HG03378 (cell line): ENCODE data around the gene GCNT3.
A peak's percentile ranks its signal among the peaks of the same experiment; 100 is the strongest.
"Not testable (repeated sequence)": the region's sequence is repeated elsewhere in the genome, so short reads cannot be mapped to it uniquely, and the experiment has no call there.

Source experiments
- ATAC-seq: cut with Tn5 transposase; IDR thresholded peaks from one replicate; pipeline ENCODE4 v1.9.1; 2021; ENCODE audit warnings: mild to moderate bottlenecking, moderate library complexity; ENCODE audit not compliant: unreplicated experiment

The GCNT3 gene

GRCh38 chr15:59615661-59616060 is 4.1 kb downstream of the GCNT3 start:
- ATAC-seq = no peak

- ATAC-seq = no peak
Measured at GRCh38 chr15:59616379-59616778, 4.8 kb downstream of the GCNT3 start.

GRCh38 chr15:59618406-59618805 is 6.8 kb downstream of the GCNT3 start:
- no peak for ATAC-seq

GRCh38 chr15:59622289-59622688 is 10.7 kb downstream of the GCNT3 start:
- peak; percentile 58 for ATAC-seq

DNA sequence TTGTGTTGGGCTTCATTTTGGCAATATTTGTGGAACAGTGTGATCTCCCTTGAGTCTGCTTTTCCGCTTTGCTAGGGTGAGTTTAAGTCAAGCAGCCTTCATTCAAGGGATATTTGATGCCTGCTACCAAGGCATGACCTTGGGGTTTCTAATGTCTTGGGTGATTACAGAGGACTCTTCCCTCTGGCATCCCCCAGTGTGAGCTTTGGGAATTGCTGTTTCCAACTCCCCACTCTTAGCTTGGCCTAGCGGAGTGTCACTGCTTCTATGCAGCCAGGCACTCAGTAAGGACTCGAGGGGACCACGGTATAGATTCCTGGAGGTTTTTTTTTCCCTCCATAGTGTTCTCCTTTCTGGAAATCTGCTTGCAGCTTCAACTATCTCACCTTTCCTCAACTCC is 21.1 kb downstream of the GCNT3 start:
- no peak for ATAC-seq

GRCh38 chr15:59636184-59636583 is 24.6 kb downstream of the GCNT3 start:
- no peak for ATAC-seq

- ATAC-seq = not testable (repeated sequence)
Measured at GRCh38 chr15:59637507-59637906, 25.9 kb downstream of the GCNT3 start.

GRCh38 chr15:59642351-59642750 is 30.8 kb downstream of the GCNT3 start:
- ATAC-seq = no peak

DNA sequence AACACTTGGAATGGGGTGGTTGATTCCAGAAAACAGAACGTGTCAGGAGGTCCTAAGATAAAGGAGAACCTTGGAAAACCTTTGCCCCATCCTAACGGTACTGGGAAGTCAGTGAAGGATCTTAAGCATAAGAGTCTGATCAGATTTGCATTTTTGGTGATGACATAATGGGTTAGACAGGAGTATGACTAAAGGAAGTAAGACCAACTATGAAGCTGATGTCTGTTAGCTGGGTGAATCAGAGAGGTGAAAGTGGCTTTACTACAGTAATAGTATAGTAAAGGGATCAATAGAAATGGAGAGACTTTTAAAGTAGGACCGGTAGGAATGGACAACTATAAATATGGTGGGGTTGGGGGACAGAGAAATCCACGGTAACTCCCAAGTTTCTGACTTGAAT is 33.2 kb downstream of the GCNT3 start:
- ATAC-seq = no peak

DNA sequence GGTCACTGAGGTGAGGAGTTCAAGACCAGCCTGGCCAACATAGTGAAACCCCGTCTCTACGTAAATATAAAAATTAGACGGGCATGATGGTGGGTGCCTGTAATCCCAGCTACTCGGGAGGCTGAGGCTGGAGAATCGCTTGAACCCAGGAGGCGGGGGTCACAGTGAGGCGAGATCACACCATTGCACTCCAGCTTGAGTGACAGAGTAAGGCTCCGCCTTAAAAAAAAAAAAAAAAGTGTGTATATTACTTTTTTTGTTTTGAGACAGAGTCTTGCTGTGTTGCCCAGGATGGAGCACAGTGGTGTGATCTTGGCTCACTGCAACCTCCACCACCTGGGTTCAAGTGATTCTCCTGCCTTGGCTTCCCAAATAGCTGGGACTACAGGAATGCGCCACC is 34.2 kb downstream of the GCNT3 start:
- ATAC-seq = not testable (repeated sequence)

- no peak for ATAC-seq
Measured at GRCh38 chr15:59646277-59646676, 34.7 kb downstream of the GCNT3 start.

- no peak for ATAC-seq
Measured at GRCh38 chr15:59647085-59647484, 35.5 kb downstream of the GCNT3 start.

DNA sequence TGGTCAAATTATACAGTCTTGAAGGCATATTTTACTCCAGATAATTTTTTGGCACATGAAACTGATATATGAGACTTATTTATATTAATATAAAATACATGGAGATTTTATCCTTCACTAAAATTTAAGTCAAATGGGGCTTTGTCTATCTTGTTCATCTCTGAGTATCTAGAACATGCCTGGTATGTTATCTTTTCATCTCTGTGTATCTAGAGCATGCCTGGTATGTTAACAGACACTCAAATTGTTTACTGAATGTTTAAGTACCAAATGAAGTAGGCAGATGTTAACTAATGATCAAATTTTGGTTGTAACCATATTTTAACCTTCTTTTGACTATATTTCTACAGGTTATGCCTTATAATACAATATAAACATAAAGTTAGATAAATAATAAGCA is 38.0 kb downstream of the GCNT3 start:
- no peak for ATAC-seq

- no peak for ATAC-seq
Measured at GRCh38 chr15:59654046-59654445, 42.5 kb downstream of the GCNT3 start.

- ATAC-seq = peak; percentile 86
Measured at GRCh38 chr15:59656897-59657634, 45.5 kb downstream of the GCNT3 start, which contains the start of gene GTF2A2. TSS of gene GTF2A2 (minus strand) at chr15:59657515. CDS start at chr15:59652277, 5,238 bp downstream.

- ATAC-seq = peak; percentile 21
Measured at GRCh38 chr15:59657635-59658125, 46.1 kb downstream of the GCNT3 start.

- no peak for ATAC-seq
Measured at GRCh38 chr15:59659366-59659765, 47.8 kb downstream of the GCNT3 start.

DNA sequence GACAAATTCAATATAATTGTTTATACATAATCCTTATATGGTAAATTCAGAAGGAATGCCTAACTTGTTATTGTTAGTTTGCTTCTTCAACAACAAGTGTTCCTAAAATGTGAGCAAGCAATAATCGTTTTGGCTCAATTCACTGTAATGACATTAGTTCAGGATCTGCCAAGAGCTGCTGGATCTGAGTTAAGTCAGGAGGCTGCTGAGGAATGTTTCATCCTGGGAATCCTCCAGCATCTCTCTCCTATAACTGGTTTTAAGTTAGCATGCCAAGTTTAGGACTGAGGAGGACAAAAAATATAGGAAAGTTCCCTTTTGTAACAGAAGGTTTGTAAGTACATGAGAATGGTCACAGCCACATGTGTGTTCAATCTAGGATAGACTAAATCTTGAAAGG is 50.7 kb downstream of the GCNT3 start:
- ATAC-seq = no peak

- ATAC-seq = no peak
Measured at GRCh38 chr15:59668556-59668955, 57.0 kb downstream of the GCNT3 start.
